HCT116 (cell line): ENCODE measurements around the gene SLC35F3. TPM values are rescaled to one million over a fixed set of nuclear protein-coding genes. Genes with fewer than 3 reads are reported as not detected.

Experiments used
- ATAC-seq: fragments of 200-7000 bp; cut with Tn5 transposase; 2 replicates; pipeline ENCODE4 v1.9.1; 2020; ENCODE audit warnings: mild to moderate bottlenecking, moderate library complexity
- BruUV-seq: library from RNA; stranded (reverse); fragments of 400-500 nt; replicated peaks from 2 replicates; lab custom pipeline; 2021; lab: Mats Ljungman, UMichigan
- CTCF ChIA-PET: fragments of 300-600 bp; sonication (Branson Sonifier 250); formaldehyde crosslinking; loops from one replicate; lab custom pipeline; 2021; ENCODE audit warnings: antibody characterized with exemption; lab: Charles Lee
- POLR2A ChIA-PET: fragments of 300-600, 350-600 bp; sonication (Branson Sonifier 250); formaldehyde crosslinking; loops from one replicate; lab custom pipeline; 2021; ENCODE audit warnings: antibody characterized with exemption; lab: Charles Lee
- RAD21 ChIA-PET, 2 experiments: fragments of 300-600 bp; sonication (Branson Sonifier 250); formaldehyde crosslinking; loops; one replicate each; lab custom pipeline; 2023; ENCODE audit warnings: low total read pairs in 2 of 2; ENCODE audit not compliant: uncharacterized antibody in 2 of 2, unreplicated experiment in 2 of 2, low non-redundant PET in 1 of 2; lab: Charles Lee
- DNase-seq: peaks from one replicate; pipeline ENCODE4 v3.0.0-alpha.2; 2010; ENCODE audit warnings: low read depth, low spot score
- H2AFZ ChIP-seq: fragments of 200-600 bp; shearing (Covaris generic), sonication (generic); 2 replicates; pipeline ENCODE4 v1.6.1; 2017; ENCODE audit warnings: low read depth, mixed run types, mixed read lengths, antibody characterized with exemption, low read length; ENCODE audit not compliant: poor library complexity, severe bottlenecking
- H3K27ac ChIP-seq: 2 replicates; pipeline ENCODE4 v1.5.1; 2012; ENCODE audit warnings: low read depth, low read length
- H3K27me3 ChIP-seq: fragments of 200-600 bp; sonication (generic); 2 replicates; pipeline ENCODE4 v1.6.1; 2016; ENCODE audit warnings: mixed run types, low read length, mixed read lengths; ENCODE audit not compliant: insufficient read depth
- H3K36me3 ChIP-seq, 2 experiments: fragments of 200-500 bp in 1 of 2; fragments of 200-600 bp in 1 of 2; sonication (Bioruptor generic) in 1 of 2; sonication (generic) in 1 of 2; 2 replicates each; pipeline versions ENCODE4 v1.5.1 to v1.6.1; 2014 to 2016; ENCODE audit warnings: low read length in 2 of 2, inconsistent platforms in 1 of 2, mixed read lengths in 1 of 2, mixed run types in 1 of 2; ENCODE audit not compliant: insufficient read depth in 2 of 2, control insufficient read depth in 1 of 2
- H3K4me1 ChIP-seq, 2 experiments: fragments of 200-600 bp in 1 of 2; sonication (generic) in 1 of 2; 2 replicates each; pipeline versions ENCODE4 v1.5.1 to v1.6.1; 2012 to 2017; ENCODE audit warnings: low read length in 2 of 2, inconsistent platforms in 1 of 2, mild to moderate bottlenecking in 1 of 2, mixed read lengths in 1 of 2, mixed run types in 1 of 2, moderate library complexity in 1 of 2; ENCODE audit not compliant: insufficient read depth in 2 of 2, control insufficient read depth in 1 of 2
- H3K4me2 ChIP-seq: fragments of 200-600 bp; sonication (generic); 2 replicates; pipeline ENCODE4 v1.6.1; 2017; ENCODE audit warnings: mixed run types, low read length, mixed read lengths
- H3K4me3 ChIP-seq, 2 experiments: fragments of 200-600 bp in 1 of 2; sonication (generic) in 1 of 2; replicated peaks in 1 of 2; 2 replicates each; pipeline ENCODE4 v1.5.1; 2011 to 2016; ENCODE audit warnings: low read length in 2 of 2, control low read depth in 1 of 2, low read depth in 1 of 2, mild to moderate bottlenecking in 1 of 2, mixed read lengths in 1 of 2, mixed run types in 1 of 2
- H3K79me2 ChIP-seq: fragments of 200-600 bp; sonication (generic); 2 replicates; pipeline ENCODE4 v1.6.1; 2017; ENCODE audit warnings: mild to moderate bottlenecking, mixed run types, low read length, moderate library complexity, mixed read lengths; ENCODE audit not compliant: insufficient read depth
- H3K9ac ChIP-seq: fragments of 200-600 bp; sonication (generic); 2 replicates; pipeline ENCODE4 v1.6.1; 2016; ENCODE audit warnings: low read length, mixed read lengths
- H3K9me2 ChIP-seq: fragments of 200-600 bp; sonication (generic), shearing (Covaris generic); 2 replicates; pipeline ENCODE4 v1.6.1; 2017; ENCODE audit warnings: mixed run types, mild to moderate bottlenecking, moderate library complexity; ENCODE audit not compliant: insufficient read depth
- H3K9me3 ChIP-seq, 2 experiments: fragments of 200-500 bp in 1 of 2; fragments of 200-600 bp in 1 of 2; sonication (Bioruptor generic) in 1 of 2; sonication (generic) in 1 of 2; 2 replicates each; pipeline ENCODE4 v1.6.1; 2014 to 2017; ENCODE audit warnings: low read length in 2 of 2, mixed read lengths in 2 of 2, inconsistent platforms in 1 of 2, low read depth in 1 of 2, mild to moderate bottlenecking in 1 of 2, mixed run types in 1 of 2, moderate library complexity in 1 of 2; ENCODE audit not compliant: control insufficient read depth in 1 of 2, insufficient read depth in 1 of 2
- H4K20me1 ChIP-seq: fragments of 200-600 bp; sonication (generic), shearing (Covaris generic); 2 replicates; pipeline ENCODE4 v1.6.1; 2017; ENCODE audit warnings: mixed run types, mild to moderate bottlenecking, moderate library complexity; ENCODE audit not compliant: insufficient read depth
- ELF1 ChIP-seq: IDR thresholded peaks from 2 replicates; pipeline ENCODE4 v1.6.1; 2012; ENCODE audit warnings: low read depth, borderline replicate concordance
- EZH2phosphoT487 ChIP-seq: fragments of 200-600 bp; IDR thresholded peaks from 2 replicates; pipeline ENCODE4 v1.6.1; 2018; ENCODE audit warnings: antibody characterized with exemption, borderline replicate concordance
- JUND ChIP-seq: IDR thresholded peaks from 2 replicates; pipeline ENCODE4 v1.6.1; 2012
- POLR2AphosphoS5 ChIP-seq: IDR thresholded peaks from 2 replicates; pipeline ENCODE4 v1.6.1; 2011; ENCODE audit warnings: mild to moderate bottlenecking, low read depth, low read length, moderate library complexity
- RAD21 ChIP-seq: IDR thresholded peaks from 2 replicates; pipeline ENCODE4 v1.6.1; 2012; ENCODE audit warnings: low read depth, mild to moderate bottlenecking
- SP1 ChIP-seq: IDR thresholded peaks from 2 replicates; pipeline ENCODE4 v1.6.1; 2012; ENCODE audit warnings: low read depth
- SRF ChIP-seq: IDR thresholded peaks from 2 replicates; pipeline ENCODE4 v1.6.1; 2012; ENCODE audit warnings: low read depth
- TCF7L2 ChIP-seq: IDR thresholded peaks from 2 replicates; pipeline ENCODE4 v1.7.0; 2011; ENCODE audit warnings: borderline replicate concordance, inconsistent platforms; ENCODE audit not compliant: insufficient read depth, insufficient read length; ENCODE audit errors: extremely low read depth
- ZFX ChIP-seq: fragments of 450-650 bp; IDR thresholded peaks from 2 replicates; pipeline ENCODE4 v1.6.1; 2017
- intact Hi-C: fragments of 100-400 bp; cut with micrococcal nuclease; formaldehyde crosslinking; loops from 2 replicates; pipeline ENCODE4 v1.10.0; 2022
- total RNA-seq: library from RNA; stranded (reverse); gene quantifications from one replicate; pipeline ENCODE4 v1.2.1, GENCODE V29; 2021; ENCODE audit not compliant: unreplicated experiment
- TF ChIP-seq, protein P1 (sequence below): IDR thresholded peaks from 2 replicates; pipeline ENCODE4 v1.6.1; 2012; ENCODE audit warnings: low read depth
- TF ChIP-seq, protein P2 (sequence below), 3 experiments: fragments of 200-600 bp in 1 of 3; sonication (generic) in 1 of 3; IDR thresholded peaks in 2 of 3; conservative IDR thresholded peaks in 1 of 3; 2 replicates each; pipeline ENCODE4 v1.5.1; 2012 to 2017; ENCODE audit warnings: low read depth in 2 of 3, low read length in 2 of 3, antibody characterized with exemption in 1 of 3, borderline replicate concordance in 1 of 3, control low read depth in 1 of 3, mild to moderate bottlenecking in 1 of 3, mixed read lengths in 1 of 3, mixed run types in 1 of 3, moderate library complexity in 1 of 3; ENCODE audit not compliant: insufficient read depth in 1 of 3

Gene SLC35F3
- total RNA-seq, 1 experiment from 2014 or later: 6.4 TPM

DNA sequence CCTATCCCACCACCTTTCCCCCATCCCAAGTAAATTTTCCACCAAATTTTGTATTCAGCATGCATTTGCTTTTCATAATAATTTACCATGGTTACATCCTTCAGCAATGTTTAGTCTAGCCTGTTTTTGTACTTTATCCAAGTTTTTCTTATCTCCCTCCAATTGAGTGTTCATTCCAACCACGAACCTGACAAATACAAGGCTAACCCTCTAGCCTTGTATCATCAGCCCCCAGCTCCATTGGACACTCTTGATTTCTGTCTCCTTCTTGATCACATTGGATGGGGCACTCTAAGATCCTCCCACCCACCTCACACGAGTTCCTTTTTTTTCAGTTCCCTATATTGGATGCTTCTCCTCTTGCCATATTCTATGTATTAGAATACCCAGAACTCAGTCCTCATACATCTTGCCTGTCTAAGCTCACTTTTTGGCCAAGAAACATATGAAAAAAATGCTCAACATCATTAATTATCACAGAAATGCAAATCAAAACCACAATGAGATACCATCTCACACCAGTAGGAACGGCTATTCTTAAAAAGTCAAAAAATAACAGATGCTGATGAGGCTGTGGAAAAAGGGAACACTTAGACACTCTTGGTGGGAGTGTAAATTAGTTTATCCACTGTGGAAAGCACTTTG is 40.5 kb upstream of the SLC35F3 start:
- no peaks in the 10 kb centered on the region for H3K9me3 ChIP-seq
- intact Hi-C loops: no loop called here
- ChIA-PET POLR2A (no interaction called here), RAD21 (no interaction called here), CTCF (no interaction called here)
- TF ChIP-seq SP1 (no peak), ELF1 (no peak), SRF (no peak), JUND (no peak)
- H3K36me3 ChIP-seq: no peaks in the 10 kb centered on the region
- no peak for ATAC-seq
- no peaks in the 10 kb centered on the region for H3K79me2 ChIP-seq
- H3K4me2 ChIP-seq: no peak overlapping the region
- H3K9ac ChIP-seq: no peak overlapping the region
- DNase-seq: no peak
- H3K27ac ChIP-seq: no peak overlapping the region
- no peaks in the 10 kb centered on the region for H3K4me1 ChIP-seq
- no TSS peak for BruUV-seq
- H3K4me3 ChIP-seq: no peak overlapping the region
- no peaks in the 10 kb centered on the region for H3K9me2 ChIP-seq
- no peaks in the 10 kb centered on the region for H4K20me1 ChIP-seq
- no peaks in the 10 kb centered on the region for H3K27me3 ChIP-seq
- H2AFZ ChIP-seq: no peak overlapping the region

DNA sequence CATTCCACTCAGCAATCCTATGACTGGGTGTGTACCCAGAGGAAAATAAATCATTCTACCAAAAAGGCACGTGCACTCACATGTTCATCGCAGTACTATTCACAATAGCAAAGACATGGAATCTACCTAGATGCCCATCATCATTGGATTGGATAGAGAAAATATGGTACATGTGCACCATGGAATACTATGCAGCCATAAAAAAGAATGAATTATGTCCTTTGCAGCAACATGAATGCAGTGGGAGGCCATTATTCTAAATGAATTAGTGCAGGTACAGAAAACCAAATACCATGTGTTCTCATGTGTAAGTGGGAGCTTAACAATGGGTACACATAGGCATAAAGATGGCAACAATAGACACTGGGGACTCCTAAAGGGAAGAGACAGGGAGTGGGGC is 39.9 kb upstream of the SLC35F3 start:
- Histone ChIP-seq H3K27ac (no peak overlapping the region), H3K9me3 (no peaks in the 10 kb centered on the region), H3K4me3 (no peak overlapping the region), H3K36me3 (no peaks in the 10 kb centered on the region), H3K27me3 (no peaks in the 10 kb centered on the region), H4K20me1 (no peaks in the 10 kb centered on the region), H3K9ac (no peak overlapping the region), H2AFZ (no peak overlapping the region), H3K4me2 (no peak overlapping the region), H3K9me2 (no peaks in the 10 kb centered on the region), H3K4me1 (no peaks in the 10 kb centered on the region), H3K79me2 (no peaks in the 10 kb centered on the region)
- ChIA-PET POLR2A (no interaction called here), CTCF (no interaction called here), RAD21 (no interaction called here)
- ATAC-seq (no peak), DNase-seq (no peak)
- TF ChIP-seq, protein P1, sequence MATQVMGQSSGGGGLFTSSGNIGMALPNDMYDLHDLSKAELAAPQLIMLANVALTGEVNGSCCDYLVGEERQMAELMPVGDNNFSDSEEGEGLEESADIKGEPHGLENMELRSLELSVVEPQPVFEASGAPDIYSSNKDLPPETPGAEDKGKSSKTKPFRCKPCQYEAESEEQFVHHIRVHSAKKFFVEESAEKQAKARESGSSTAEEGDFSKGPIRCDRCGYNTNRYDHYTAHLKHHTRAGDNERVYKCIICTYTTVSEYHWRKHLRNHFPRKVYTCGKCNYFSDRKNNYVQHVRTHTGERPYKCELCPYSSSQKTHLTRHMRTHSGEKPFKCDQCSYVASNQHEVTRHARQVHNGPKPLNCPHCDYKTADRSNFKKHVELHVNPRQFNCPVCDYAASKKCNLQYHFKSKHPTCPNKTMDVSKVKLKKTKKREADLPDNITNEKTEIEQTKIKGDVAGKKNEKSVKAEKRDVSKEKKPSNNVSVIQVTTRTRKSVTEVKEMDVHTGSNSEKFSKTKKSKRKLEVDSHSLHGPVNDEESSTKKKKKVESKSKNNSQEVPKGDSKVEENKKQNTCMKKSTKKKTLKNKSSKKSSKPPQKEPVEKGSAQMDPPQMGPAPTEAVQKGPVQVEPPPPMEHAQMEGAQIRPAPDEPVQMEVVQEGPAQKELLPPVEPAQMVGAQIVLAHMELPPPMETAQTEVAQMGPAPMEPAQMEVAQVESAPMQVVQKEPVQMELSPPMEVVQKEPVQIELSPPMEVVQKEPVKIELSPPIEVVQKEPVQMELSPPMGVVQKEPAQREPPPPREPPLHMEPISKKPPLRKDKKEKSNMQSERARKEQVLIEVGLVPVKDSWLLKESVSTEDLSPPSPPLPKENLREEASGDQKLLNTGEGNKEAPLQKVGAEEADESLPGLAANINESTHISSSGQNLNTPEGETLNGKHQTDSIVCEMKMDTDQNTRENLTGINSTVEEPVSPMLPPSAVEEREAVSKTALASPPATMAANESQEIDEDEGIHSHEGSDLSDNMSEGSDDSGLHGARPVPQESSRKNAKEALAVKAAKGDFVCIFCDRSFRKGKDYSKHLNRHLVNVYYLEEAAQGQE: no peak
- TF ChIP-seq RAD21: no peak
- no peak for TF ChIP-seq EZH2phosphoT487
- no peak for TF ChIP-seq SP1
- TF ChIP-seq, protein P2, sequence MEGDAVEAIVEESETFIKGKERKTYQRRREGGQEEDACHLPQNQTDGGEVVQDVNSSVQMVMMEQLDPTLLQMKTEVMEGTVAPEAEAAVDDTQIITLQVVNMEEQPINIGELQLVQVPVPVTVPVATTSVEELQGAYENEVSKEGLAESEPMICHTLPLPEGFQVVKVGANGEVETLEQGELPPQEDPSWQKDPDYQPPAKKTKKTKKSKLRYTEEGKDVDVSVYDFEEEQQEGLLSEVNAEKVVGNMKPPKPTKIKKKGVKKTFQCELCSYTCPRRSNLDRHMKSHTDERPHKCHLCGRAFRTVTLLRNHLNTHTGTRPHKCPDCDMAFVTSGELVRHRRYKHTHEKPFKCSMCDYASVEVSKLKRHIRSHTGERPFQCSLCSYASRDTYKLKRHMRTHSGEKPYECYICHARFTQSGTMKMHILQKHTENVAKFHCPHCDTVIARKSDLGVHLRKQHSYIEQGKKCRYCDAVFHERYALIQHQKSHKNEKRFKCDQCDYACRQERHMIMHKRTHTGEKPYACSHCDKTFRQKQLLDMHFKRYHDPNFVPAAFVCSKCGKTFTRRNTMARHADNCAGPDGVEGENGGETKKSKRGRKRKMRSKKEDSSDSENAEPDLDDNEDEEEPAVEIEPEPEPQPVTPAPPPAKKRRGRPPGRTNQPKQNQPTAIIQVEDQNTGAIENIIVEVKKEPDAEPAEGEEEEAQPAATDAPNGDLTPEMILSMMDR (IDR thresholded peaks at IDR 0.05 in 2 of 3, conservative IDR thresholded peaks at IDR 0.05 in 1 of 3; ENCODE audit: borderline replicate concordance in 1 of 3, insufficient read depth in 1 of 3, low read depth in 2 of 3, low read length in 2 of 3): no peak
- TF ChIP-seq ZFX: no peak
- no peak for TF ChIP-seq POLR2AphosphoS5
- no peak for TF ChIP-seq TCF7L2
- no TSS peak for BruUV-seq
- intact Hi-C loops: no loop called here
